IPS-20b (cell line): ENCODE data around the gene CCDC24.

Experiments
- H3K27ac ChIP-seq: one replicate; pipeline ENCODE4 v1.5.1; 2013; ENCODE audit warnings: low read length
- H3K27me3 ChIP-seq: 2 replicates; pipeline ENCODE4 v1.6.1; 2013; ENCODE audit warnings: mild to moderate bottlenecking, low read length, inconsistent platforms; ENCODE audit not compliant: insufficient read depth
- H3K36me3 ChIP-seq: 2 replicates; pipeline ENCODE4 v1.6.1; 2013; ENCODE audit warnings: low read depth, mild to moderate bottlenecking, inconsistent platforms, low read length, moderate library complexity; ENCODE audit not compliant: insufficient read depth
- H3K4me1 ChIP-seq: 2 replicates; pipeline ENCODE4 v1.6.1; 2013; ENCODE audit warnings: mild to moderate bottlenecking, control low read depth, inconsistent platforms, low read length, moderate library complexity; ENCODE audit not compliant: insufficient read depth
- H3K4me3 ChIP-seq: 2 replicates; pipeline ENCODE4 v1.5.1; 2013; ENCODE audit warnings: mild to moderate bottlenecking, low read length, inconsistent platforms
- H3K9ac ChIP-seq: 2 replicates; pipeline ENCODE4 v1.6.1; 2013; ENCODE audit warnings: low read depth, mild to moderate bottlenecking, inconsistent platforms, low read length, moderate library complexity
- H3K9me3 ChIP-seq: 2 replicates; pipeline ENCODE4 v1.6.1; 2013; ENCODE audit warnings: mild to moderate bottlenecking, low read depth, low read length, inconsistent platforms; ENCODE audit not compliant: insufficient read depth

The CCDC24 gene

GRCh38 chr1:44021156-44021555 lies 29.8 kb downstream of the CCDC24 start:
- Histone ChIP-seq H3K9ac (no peak overlapping the region), H3K36me3 (peaks cover 18% of the 10 kb centered on the region; the same call in 1 of the 2 replicates), H3K27me3 (no peaks in the 10 kb centered on the region)

GRCh38 chr1:44021581-44022321 lies 30.4 kb downstream of the CCDC24 start:
- Histone ChIP-seq H3K4me1 (no peaks in the 10 kb centered on the region), H3K27ac (no peak overlapping the region), H3K36me3 (peaks cover 18% of the 10 kb centered on the region; the same call in 1 of the 2 replicates), H3K9me3 (no peaks in the 10 kb centered on the region), H3K4me3 (no peak overlapping the region), H3K9ac (no peak overlapping the region), H3K27me3 (no peaks in the 10 kb centered on the region)

More at GRCh38 chr1:44021156-44021555, 29.8 kb downstream of the CCDC24 start:
- Histone ChIP-seq H3K9me3 (no peaks in the 10 kb centered on the region), H3K27ac (no peak overlapping the region), H3K4me1 (no peaks in the 10 kb centered on the region), H3K4me3 (no peak overlapping the region)

GRCh38 chr1:44024031-44024902 lies 32.9 kb downstream of the CCDC24 start:
- peaks cover 4% of the 10 kb centered on the region; the same call in 1 of the 2 replicates for H3K27me3 ChIP-seq
- H3K4me1 ChIP-seq: no peaks in the 10 kb centered on the region; the same call in 1 of the 2 replicates
- no peak overlapping the region for H3K9ac ChIP-seq
- H3K27ac ChIP-seq: no peak overlapping the region
- H3K9me3 ChIP-seq: no peaks in the 10 kb centered on the region
- peaks cover 18% of the 10 kb centered on the region; the same call in 1 of the 2 replicates for H3K36me3 ChIP-seq
- H3K4me3 ChIP-seq: no peak overlapping the region

GRCh38 chr1:44024903-44025525 lies 33.6 kb downstream of the CCDC24 start:
- Histone ChIP-seq H3K4me1 (no peaks in the 10 kb centered on the region; the same call in 1 of the 2 replicates), H3K27me3 (peaks cover 6% of the 10 kb centered on the region; the same call in 1 of the 2 replicates), H3K36me3 (peaks cover 18% of the 10 kb centered on the region; the same call in 1 of the 2 replicates), H3K9ac (no peak overlapping the region), H3K4me3 (no peak overlapping the region), H3K9me3 (no peaks in the 10 kb centered on the region), H3K27ac (no peak overlapping the region)

GRCh38 chr1:44025816-44026215 lies 34.4 kb downstream of the CCDC24 start:
- H3K4me3 ChIP-seq: no peak overlapping the region
- no peaks in the 10 kb centered on the region; the same call in 1 of the 2 replicates for H3K4me1 ChIP-seq
- H3K27me3 ChIP-seq: peaks cover 6% of the 10 kb centered on the region; the same call in 1 of the 2 replicates
- no peak overlapping the region for H3K27ac ChIP-seq
- H3K9me3 ChIP-seq: no peaks in the 10 kb centered on the region
- H3K36me3 ChIP-seq: peaks cover 18% of the 10 kb centered on the region; the same call in 1 of the 2 replicates
- H3K9ac ChIP-seq: no peak overlapping the region

GRCh38 chr1:44027320-44027719 lies 35.9 kb downstream of the CCDC24 start:
- peaks cover 6% of the 10 kb centered on the region; the same call in 1 of the 2 replicates for H3K27me3 ChIP-seq
- no peaks in the 10 kb centered on the region for H3K9me3 ChIP-seq
- no peak overlapping the region for H3K9ac ChIP-seq
- peaks cover 5% of the 10 kb centered on the region; the same call in 1 of the 2 replicates for H3K4me1 ChIP-seq
- peaks cover 13% of the 10 kb centered on the region; the same call in 1 of the 2 replicates for H3K36me3 ChIP-seq
- no peak overlapping the region for H3K27ac ChIP-seq
- no peak overlapping the region for H3K4me3 ChIP-seq

GRCh38 chr1:44029260-44029910 lies 38.0 kb downstream of the CCDC24 start:
- Histone ChIP-seq H3K36me3 (no peaks in the 10 kb centered on the region), H3K9ac (peak overlapping the region; percentile 77; the same call in 1 of the 2 replicates), H3K27me3 (peaks cover 6% of the 10 kb centered on the region; the same call in 1 of the 2 replicates), H3K4me3 (peak overlapping the region; percentile 88), H3K9me3 (no peaks in the 10 kb centered on the region), H3K27ac (no peak overlapping the region), H3K4me1 (peaks cover 9% of the 10 kb centered on the region; the same call in 1 of the 2 replicates)

- H3K27me3 ChIP-seq: peaks cover 6% of the 10 kb centered on the region; the same call in 1 of the 2 replicates
- no peaks in the 10 kb centered on the region for H3K9me3 ChIP-seq
- peak overlapping the region; percentile 77 for H3K9ac ChIP-seq
- peaks cover 9% of the 10 kb centered on the region; the same call in 1 of the 2 replicates for H3K4me1 ChIP-seq
- H3K36me3 ChIP-seq: no peaks in the 10 kb centered on the region
- peak overlapping the region; percentile 63 for H3K27ac ChIP-seq
- peak overlapping the region; percentile 88 for H3K4me3 ChIP-seq
Observed at GRCh38 chr1:44029911-44030604, 38.7 kb downstream of the CCDC24 start.

GRCh38 chr1:44030605-44031251 lies 39.3 kb downstream of the CCDC24 start:
- H3K4me3 ChIP-seq: peak overlapping the region; percentile 88
- peak overlapping the region; percentile 63 for H3K27ac ChIP-seq
- no peaks in the 10 kb centered on the region for H3K9me3 ChIP-seq
- H3K36me3 ChIP-seq: no peaks in the 10 kb centered on the region
- H3K4me1 ChIP-seq: peaks cover 9% of the 10 kb centered on the region; the same call in 1 of the 2 replicates
- H3K27me3 ChIP-seq: peaks cover 6% of the 10 kb centered on the region; the same call in 1 of the 2 replicates
- peak overlapping the region; percentile 77 for H3K9ac ChIP-seq
